SK-N-SH treated with all-trans-retinoic acid at 6 μM for 48 hours (cell line): ENCODE data around the gene DIAPH1.

Source experiments
- ARNTL ChIP-seq: fragments of 450-650 bp; formaldehyde crosslinking; IDR thresholded peaks from 2 replicates; pipeline ENCODE4 v1.5.0; 2020; ENCODE audit warnings: low read depth, mild to moderate bottlenecking, moderate library complexity, borderline replicate concordance
- ESRRG ChIP-seq: fragments of 250-450 bp; sonication (Bioruptor Pico); IDR thresholded peaks from 2 replicates; pipeline ENCODE4 v1.6.1; 2021; ENCODE audit warnings: mild to moderate bottlenecking
- ISL1 ChIP-seq: fragments of 250-450 bp; sonication (Bioruptor Pico); IDR thresholded peaks from 2 replicates; pipeline ENCODE4 v2.1.2; 2022; ENCODE audit warnings: mild to moderate bottlenecking, moderate library complexity
- OSR1 ChIP-seq: fragments of 250-450 bp; sonication (Bioruptor Pico); IDR thresholded peaks from 2 replicates; pipeline ENCODE4 v1.8.0; 2022; ENCODE audit warnings: moderate library complexity, mild to moderate bottlenecking, inconsistent platforms
- RARB ChIP-seq: fragments of 250-450 bp; sonication (Bioruptor Pico); IDR thresholded peaks from 2 replicates; pipeline ENCODE4 v1.8.0; 2021; ENCODE audit warnings: mild to moderate bottlenecking, moderate library complexity
- TCF4 ChIP-seq: fragments of 250-450 bp; sonication (Bioruptor Pico); IDR thresholded peaks from 2 replicates; pipeline ENCODE4 v1.8.0; 2021; ENCODE audit warnings: mild to moderate bottlenecking, moderate library complexity, borderline replicate concordance
- ZC3H10 ChIP-seq: fragments of 250-450 bp; sonication (Bioruptor Pico); IDR thresholded peaks from 2 replicates; pipeline ENCODE4 v1.5.1; 2021; ENCODE audit warnings: mild to moderate bottlenecking, moderate library complexity
- ZFP3 ChIP-seq: fragments of 250-450 bp; sonication (Bioruptor Pico); IDR thresholded peaks from 2 replicates; pipeline ENCODE4 v1.5.0; 2020; ENCODE audit warnings: mild to moderate bottlenecking, moderate library complexity
- ZFP30 ChIP-seq: fragments of 450-650 bp; formaldehyde crosslinking; IDR thresholded peaks from 2 replicates; pipeline ENCODE4 v1.5.0; 2022; ENCODE audit warnings: mild to moderate bottlenecking, moderate library complexity
- ZNF70 ChIP-seq: fragments of 450-650 bp; formaldehyde crosslinking; IDR thresholded peaks from 2 replicates; pipeline ENCODE4 v1.5.0; 2020; ENCODE audit warnings: mild to moderate bottlenecking, moderate library complexity
- TF ChIP-seq, protein P1 (sequence below): fragments of 250-450 bp; sonication (Bioruptor Pico); IDR thresholded peaks from 2 replicates; pipeline ENCODE4 v1.5.1; 2021; ENCODE audit warnings: mild to moderate bottlenecking, moderate library complexity
- TF ChIP-seq, protein P2 (sequence below): fragments of 250-450 bp; sonication (Bioruptor Pico); IDR thresholded peaks from 2 replicates; pipeline ENCODE4 v1.8.0; 2020; ENCODE audit warnings: mild to moderate bottlenecking, moderate library complexity, borderline replicate concordance
- TF ChIP-seq, protein P3 (sequence below): fragments of 250-450 bp; sonication (Bioruptor Pico); IDR thresholded peaks from 2 replicates; pipeline ENCODE4 v1.5.0; 2020; ENCODE audit warnings: mild to moderate bottlenecking, moderate library complexity

DNA sequence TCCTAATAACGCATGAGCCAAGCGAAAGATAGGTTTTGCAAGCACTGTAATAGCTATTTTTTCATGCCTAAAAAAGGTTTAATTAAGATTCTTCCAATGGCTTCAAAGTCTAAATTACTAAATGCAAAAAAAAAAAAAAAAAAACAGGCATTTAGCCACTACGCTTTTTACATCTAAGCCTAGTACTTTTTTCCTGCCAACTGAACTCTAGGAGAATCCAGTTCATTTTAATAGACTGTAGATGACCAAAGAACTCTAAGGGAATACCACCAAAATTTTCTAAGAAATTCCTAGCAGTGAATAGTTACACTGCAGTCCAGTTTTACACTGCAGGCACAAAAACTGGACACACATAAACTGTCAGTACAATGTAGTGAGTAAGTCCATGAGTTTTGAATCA lies 9.8 kb downstream of the DIAPH1 start:
- TF ChIP-seq, protein P1, sequence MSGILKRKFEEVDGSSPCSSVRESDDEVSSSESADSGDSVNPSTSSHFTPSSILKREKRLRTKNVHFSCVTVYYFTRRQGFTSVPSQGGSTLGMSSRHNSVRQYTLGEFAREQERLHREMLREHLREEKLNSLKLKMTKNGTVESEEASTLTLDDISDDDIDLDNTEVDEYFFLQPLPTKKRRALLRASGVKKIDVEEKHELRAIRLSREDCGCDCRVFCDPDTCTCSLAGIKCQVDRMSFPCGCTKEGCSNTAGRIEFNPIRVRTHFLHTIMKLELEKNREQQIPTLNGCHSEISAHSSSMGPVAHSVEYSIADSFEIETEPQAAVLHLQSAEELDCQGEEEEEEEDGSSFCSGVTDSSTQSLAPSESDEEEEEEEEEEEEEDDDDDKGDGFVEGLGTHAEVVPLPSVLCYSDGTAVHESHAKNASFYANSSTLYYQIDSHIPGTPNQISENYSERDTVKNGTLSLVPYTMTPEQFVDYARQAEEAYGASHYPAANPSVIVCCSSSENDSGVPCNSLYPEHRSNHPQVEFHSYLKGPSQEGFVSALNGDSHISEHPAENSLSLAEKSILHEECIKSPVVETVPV (CRISPR knock-in tag): no peak
- TF ChIP-seq ZFP3: no peak
- no peak for TF ChIP-seq ZNF70 (CRISPR knock-in tag)
- no peak for TF ChIP-seq OSR1 (CRISPR knock-in tag)
- TF ChIP-seq RARB (CRISPR knock-in tag): no peak
- TF ChIP-seq, protein P2, sequence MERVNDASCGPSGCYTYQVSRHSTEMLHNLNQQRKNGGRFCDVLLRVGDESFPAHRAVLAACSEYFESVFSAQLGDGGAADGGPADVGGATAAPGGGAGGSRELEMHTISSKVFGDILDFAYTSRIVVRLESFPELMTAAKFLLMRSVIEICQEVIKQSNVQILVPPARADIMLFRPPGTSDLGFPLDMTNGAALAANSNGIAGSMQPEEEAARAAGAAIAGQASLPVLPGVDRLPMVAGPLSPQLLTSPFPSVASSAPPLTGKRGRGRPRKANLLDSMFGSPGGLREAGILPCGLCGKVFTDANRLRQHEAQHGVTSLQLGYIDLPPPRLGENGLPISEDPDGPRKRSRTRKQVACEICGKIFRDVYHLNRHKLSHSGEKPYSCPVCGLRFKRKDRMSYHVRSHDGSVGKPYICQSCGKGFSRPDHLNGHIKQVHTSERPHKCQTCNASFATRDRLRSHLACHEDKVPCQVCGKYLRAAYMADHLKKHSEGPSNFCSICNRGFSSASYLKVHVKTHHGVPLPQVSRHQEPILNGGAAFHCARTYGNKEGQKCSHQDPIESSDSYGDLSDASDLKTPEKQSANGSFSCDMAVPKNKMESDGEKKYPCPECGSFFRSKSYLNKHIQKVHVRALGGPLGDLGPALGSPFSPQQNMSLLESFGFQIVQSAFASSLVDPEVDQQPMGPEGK (CRISPR knock-in tag): no peak
- TF ChIP-seq ESRRG (CRISPR knock-in tag): no peak
- no peak for TF ChIP-seq TCF4
- TF ChIP-seq ARNTL (CRISPR knock-in tag): no peak
- TF ChIP-seq ZC3H10: no peak
- TF ChIP-seq, protein P3, sequence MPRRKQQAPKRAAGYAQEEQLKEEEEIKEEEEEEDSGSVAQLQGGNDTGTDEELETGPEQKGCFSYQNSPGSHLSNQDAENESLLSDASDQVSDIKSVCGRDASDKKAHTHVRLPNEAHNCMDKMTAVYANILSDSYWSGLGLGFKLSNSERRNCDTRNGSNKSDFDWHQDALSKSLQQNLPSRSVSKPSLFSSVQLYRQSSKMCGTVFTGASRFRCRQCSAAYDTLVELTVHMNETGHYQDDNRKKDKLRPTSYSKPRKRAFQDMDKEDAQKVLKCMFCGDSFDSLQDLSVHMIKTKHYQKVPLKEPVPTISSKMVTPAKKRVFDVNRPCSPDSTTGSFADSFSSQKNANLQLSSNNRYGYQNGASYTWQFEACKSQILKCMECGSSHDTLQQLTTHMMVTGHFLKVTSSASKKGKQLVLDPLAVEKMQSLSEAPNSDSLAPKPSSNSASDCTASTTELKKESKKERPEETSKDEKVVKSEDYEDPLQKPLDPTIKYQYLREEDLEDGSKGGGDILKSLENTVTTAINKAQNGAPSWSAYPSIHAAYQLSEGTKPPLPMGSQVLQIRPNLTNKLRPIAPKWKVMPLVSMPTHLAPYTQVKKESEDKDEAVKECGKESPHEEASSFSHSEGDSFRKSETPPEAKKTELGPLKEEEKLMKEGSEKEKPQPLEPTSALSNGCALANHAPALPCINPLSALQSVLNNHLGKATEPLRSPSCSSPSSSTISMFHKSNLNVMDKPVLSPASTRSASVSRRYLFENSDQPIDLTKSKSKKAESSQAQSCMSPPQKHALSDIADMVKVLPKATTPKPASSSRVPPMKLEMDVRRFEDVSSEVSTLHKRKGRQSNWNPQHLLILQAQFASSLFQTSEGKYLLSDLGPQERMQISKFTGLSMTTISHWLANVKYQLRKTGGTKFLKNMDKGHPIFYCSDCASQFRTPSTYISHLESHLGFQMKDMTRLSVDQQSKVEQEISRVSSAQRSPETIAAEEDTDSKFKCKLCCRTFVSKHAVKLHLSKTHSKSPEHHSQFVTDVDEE (CRISPR knock-in tag): no peak
- no peak for TF ChIP-seq ZFP30 (CRISPR knock-in tag)
- no peak for TF ChIP-seq ISL1 (CRISPR knock-in tag)
